G401.6 (cell line): ENCODE data around the gene KRT36.

Experiments
- FAIRE-seq: peaks from 2 replicates; lab custom pipeline; 2012; peaks lifted over from hg19 to GRCh38; lab: Jason Lieb, UNC

The KRT36 gene

GRCh38 chr17:41489531-41489930, at the start of gene KRT36:
Gene KRT36 (minus strand): TSS chr17:41489910. CDS start chr17:41489864, 46 bp downstream.
- no peak for FAIRE-seq

GRCh38 chr17:41539071-41539492, 49.4 kb upstream of the KRT36 start:
- no peak for FAIRE-seq

- FAIRE-seq: no peak
These were observed 48.9 kb upstream of the KRT36 start for GRCh38 chr17:41538565-41538991.

- FAIRE-seq: no peak
These were observed 48.3 kb upstream of the KRT36 start for GRCh38 chr17:41537990-41538389.

- FAIRE-seq: no peak
These were observed 47.9 kb upstream of the KRT36 start for GRCh38 chr17:41537614-41537954.

GRCh38 chr17:41536741-41537613, 47.3 kb upstream of the KRT36 start:
- no peak for FAIRE-seq

- no peak for FAIRE-seq
These were observed 46.2 kb upstream of the KRT36 start for GRCh38 chr17:41535764-41536481.

GRCh38 chr17:41534899-41535546, 45.3 kb upstream of the KRT36 start:
- no peak for FAIRE-seq

GRCh38 chr17:41533613-41534012, 43.9 kb upstream of the KRT36 start:
- FAIRE-seq: no peak

GRCh38 chr17:41532947-41533570, 43.3 kb upstream of the KRT36 start:
- no peak for FAIRE-seq

- no peak for FAIRE-seq
These were observed 42.3 kb upstream of the KRT36 start for GRCh38 chr17:41531993-41532392.

GRCh38 chr17:41530062-41531048, 40.6 kb upstream of the KRT36 start:
- no peak for FAIRE-seq

- no peak for FAIRE-seq
These were observed 39.8 kb upstream of the KRT36 start for GRCh38 chr17:41529491-41529915.

GRCh38 chr17:41528959-41529353, 39.2 kb upstream of the KRT36 start:
- FAIRE-seq: no peak

GRCh38 chr17:41527063-41528023, 37.6 kb upstream of the KRT36 start:
- FAIRE-seq: no peak

- no peak for FAIRE-seq
These were observed 34.6 kb upstream of the KRT36 start for GRCh38 chr17:41524261-41524660.

- no peak for FAIRE-seq
These were observed 34.1 kb upstream of the KRT36 start for GRCh38 chr17:41523787-41524186.

GRCh38 chr17:41523225-41523593, 33.5 kb upstream of the KRT36 start:
- no peak for FAIRE-seq

GRCh38 chr17:41522301-41523224, 32.9 kb upstream of the KRT36 start:
- no peak for FAIRE-seq
